HG02763 (cell line): ENCODE results near the gene ZNF750.

Experiments used
- ATAC-seq: cut with Tn5 transposase; IDR thresholded peaks from one replicate; pipeline ENCODE4 v1.9.1; 2021; ENCODE audit warnings: mild to moderate bottlenecking, moderate library complexity; ENCODE audit not compliant: unreplicated experiment

Gene ZNF750

GRCh38 chr17:82814834-82815233 is 25.0 kb downstream of the ZNF750 start:
- ATAC-seq: no peak

DNA sequence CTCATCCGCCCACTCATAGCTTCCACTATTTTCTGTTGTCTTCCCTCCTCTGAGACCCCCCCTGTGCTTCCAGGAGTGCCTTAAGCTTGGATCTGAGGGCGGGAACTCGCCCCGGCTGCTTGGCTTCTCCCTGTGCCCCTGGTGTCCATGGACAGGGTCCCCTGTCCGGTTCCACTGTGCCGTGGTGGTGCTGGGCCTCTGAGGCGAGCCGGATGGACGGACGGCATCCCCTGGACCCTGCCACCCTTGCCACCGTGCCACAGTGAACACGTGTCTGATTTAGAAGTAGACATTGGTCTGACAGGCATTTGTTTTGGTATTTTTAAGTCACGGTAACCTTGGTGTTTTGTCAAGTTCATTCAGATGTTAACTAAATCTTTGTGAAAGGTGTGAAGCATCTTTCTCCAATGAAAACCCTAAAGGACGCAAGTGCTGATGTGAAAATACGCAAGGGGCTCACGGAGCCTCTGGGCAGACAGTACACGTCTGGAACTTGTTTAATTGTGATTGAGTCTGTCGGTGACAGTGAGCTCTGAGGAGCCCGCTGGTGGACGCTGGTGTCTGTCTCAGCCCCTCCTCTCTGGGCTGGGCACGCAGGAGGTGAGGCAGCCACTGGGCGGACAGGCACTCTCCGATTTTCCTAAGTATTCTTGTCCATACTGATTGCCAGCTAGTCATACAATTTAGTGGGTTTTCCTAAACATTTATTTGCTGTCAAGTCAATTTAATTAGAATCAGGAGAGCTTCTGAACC is 26.3 kb downstream of the ZNF750 start:
- no peak for ATAC-seq

GRCh38 chr17:82812601-82813000 is 27.2 kb downstream of the ZNF750 start:
- ATAC-seq: no peak

DNA sequence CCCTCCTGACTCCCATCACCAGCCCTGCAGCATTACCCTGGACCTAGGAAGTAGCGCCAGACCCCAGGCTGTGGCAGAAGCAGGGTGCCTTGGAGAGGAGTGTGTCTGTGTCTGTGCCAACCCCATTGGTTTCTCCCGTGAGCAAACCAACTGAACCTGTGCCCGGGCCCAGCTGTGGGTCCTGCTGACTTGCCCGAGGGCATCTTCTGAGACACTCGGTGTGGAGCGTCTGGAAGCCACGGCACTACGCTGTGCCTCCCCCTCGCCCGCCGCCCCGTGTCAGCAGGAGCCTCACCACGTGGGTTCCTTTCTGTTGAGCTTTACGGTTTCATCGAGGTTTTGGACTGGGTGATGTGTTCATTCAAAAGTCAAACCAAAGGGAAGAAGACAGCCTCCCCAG is 27.8 kb downstream of the ZNF750 start:
- ATAC-seq: no peak

GRCh38 chr17:82810644-82811430 is 29.0 kb downstream of the ZNF750 start:
- ATAC-seq: no peak

DNA sequence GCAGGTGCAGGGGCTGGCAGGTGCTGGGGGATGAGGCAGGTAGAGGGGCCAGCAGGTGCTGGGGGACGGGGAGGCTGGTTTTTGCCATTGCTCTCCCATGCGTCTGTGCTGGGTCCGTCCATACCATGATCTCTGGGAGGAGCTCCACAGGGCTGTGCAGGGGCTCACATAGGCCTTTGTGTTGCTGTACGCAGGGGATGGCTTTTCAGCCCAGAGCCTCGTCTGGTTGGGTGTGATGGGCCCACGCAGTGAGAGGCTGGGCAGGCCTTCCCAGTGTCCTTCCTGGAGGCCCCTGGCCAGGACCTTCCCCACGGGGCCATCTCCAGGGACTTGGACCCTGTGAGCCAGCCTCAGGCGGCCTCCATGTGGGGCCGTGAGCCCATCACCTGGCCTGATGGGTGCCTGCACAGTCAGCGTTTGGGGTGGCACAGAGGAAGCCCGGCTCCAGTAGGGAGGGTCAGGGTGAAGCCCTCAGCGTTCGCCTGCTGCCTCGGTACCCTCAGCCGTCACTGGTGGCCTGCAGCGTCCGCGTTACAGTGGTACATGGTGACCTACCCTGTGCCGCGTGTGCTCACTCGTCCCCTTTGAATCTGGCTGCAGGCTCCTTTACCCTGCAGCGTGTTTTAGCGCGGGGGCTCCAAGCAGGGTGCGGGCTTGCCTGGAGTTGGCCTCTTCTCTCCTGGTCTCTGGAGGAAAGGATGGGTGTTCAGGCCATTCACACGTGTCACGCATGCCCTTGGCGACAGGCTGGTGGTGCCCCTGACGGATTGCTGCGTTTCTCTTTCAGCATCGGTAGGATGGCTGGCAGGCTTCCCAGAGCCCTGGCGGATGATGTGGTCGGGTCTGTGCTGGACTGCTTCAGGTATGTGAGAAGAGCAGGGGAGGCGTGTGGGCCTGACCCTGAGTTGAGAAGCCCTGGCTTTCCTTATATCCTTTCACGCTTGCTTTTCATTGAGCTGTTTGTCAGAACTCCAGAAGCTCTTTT is 30.6 kb downstream of the ZNF750 start:
- ATAC-seq: no peak

DNA sequence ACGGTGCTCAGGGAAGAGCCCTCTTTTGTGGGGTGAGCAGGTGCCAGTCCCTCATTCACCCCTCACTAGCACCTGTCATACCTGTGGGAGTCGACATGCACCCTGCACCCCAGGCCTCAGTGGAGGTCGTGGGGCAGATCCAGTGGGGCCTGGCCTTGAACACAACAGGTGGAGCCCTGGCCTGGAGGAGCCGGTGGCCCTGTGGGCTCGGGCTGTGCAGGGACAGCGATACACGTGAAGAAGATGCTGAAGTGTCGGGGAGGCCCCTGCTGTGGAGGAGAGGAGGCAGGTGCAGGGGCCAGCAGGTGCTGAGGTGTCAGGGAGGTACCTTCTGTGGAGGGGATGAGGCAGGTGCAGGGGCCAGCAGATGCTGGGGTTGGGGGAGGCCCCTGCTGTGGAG is 31.8 kb downstream of the ZNF750 start:
- ATAC-seq: no peak

GRCh38 chr17:82807562-82807961 is 32.3 kb downstream of the ZNF750 start:
- ATAC-seq: no peak

DNA sequence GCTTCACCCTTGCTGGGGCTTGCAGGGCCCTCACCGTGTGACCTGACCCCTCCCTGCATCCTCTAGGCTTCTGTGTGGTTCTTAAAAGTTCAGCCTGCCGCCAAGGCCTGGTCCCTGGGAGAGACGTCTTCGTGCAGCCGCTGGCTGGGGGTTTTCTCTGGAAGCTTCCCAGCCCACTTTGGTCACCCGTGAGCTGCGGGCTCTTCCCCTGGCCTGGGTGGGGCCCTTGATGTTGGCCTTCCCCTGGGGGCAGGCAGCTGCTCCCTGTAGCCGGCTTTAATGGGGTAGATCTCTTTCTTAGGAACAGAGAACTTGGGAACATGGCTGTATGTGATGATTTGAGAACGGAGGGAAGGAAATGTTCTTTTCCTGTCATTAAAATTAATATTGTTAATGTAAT is 32.7 kb downstream of the ZNF750 start:
- no peak for ATAC-seq

DNA sequence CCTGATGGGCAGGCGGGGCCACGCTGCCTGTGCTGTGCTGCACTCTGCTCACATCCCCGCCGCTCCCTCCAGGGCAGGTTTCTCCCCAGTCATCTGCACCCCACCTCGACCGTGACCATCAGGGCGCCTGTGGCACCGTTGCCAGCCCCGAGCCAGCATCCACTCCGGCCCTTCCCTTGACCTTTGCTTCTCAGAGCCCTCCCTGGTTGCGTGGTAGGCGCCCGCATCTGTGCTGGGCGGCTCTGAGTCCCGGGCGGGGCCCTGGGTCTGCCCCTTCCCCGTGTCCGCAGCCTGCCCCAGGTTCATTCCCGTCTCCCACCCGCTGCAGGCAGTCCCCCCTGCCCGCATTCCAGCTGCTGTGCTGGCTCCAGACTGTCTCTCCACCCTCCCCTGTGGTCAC is 33.2 kb downstream of the ZNF750 start:
- no peak for ATAC-seq

DNA sequence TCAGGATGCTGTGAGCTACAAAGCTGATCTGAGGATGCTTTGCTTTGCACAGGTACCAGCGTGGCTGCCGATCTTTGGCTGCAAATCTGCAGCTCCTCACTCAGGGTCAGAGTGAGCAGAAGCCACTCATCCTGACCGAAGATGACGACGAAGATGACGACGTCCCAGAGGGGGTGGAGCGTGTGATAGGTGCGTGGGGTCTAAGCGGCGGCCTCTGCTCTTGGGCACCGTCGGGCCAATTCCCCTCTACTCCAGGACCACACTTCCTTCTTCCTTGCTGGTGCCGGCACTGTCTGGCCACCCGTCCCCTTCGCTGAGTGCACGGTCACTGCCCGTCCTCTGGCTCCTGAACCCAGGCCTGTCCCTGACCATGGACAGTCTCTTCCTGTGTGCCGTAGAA is 34.0 kb downstream of the ZNF750 start:
- no peak for ATAC-seq

DNA sequence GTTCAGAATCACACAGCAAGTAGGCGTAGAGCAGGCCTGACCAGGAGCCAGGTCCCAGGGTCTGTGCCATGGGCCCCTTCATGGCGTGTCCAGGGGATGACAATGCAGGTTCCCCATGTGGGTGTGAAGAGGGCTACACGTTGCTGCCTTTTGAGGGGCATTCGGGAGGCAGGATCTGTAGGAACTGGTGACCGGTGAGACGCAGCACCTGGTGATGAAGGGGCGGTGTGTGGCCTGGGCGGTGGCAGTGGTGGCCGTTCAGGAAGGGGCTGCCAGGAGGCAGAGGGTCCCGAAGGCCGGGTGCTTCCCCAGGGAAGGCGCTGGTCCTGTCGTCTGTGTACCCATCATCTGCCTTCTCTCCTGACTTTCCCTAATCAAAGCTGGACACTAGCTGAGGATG is 34.6 kb downstream of the ZNF750 start:
- no peak for ATAC-seq

GRCh38 chr17:82804442-82805191 is 35.2 kb downstream of the ZNF750 start:
- ATAC-seq: no peak

DNA sequence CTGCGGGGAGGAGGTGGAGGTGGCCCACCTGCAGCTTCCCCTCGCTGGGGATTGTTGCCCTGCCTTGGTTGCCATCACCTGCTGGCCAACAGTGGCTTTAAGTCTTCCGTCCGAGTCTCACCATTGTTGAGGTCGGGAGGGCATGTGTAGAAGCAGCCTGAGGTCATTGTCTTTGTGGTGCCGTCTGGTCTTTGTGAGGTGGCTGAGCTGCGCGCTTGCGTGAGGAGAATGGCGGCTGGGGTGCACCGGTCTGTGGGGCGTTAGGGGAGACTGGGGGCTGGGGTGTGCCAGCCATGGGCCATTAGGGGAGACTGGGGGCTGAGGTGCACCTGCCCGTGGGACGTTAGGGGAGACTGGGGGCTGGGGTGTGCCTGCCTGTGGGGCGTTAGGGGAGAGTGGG is 36.2 kb downstream of the ZNF750 start:
- ATAC-seq: no peak

DNA sequence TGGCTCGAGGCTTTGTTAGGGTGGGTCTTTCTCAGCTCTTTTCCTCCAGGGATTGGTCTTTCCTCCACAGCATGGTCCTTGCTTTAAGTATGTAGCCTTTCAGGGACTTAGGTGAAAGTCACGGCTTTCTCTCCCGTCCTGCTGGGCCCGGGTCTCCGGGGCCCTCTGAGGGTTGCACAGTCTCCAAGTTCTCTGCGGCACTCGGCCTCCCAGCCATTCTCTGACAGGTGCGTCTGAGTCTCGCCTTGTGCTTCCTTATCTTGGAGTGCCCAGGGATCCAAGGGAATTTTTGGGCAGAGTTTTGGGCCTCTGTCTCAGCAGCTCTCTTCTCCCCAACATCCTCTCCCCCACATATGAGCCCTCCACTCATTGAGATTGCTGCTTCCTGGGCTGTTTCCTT is 36.6 kb downstream of the ZNF750 start:
- no peak for ATAC-seq

- ATAC-seq: no peak
These were observed 37.6 kb downstream of the ZNF750 start for GRCh38 chr17:82802075-82802780.

DNA sequence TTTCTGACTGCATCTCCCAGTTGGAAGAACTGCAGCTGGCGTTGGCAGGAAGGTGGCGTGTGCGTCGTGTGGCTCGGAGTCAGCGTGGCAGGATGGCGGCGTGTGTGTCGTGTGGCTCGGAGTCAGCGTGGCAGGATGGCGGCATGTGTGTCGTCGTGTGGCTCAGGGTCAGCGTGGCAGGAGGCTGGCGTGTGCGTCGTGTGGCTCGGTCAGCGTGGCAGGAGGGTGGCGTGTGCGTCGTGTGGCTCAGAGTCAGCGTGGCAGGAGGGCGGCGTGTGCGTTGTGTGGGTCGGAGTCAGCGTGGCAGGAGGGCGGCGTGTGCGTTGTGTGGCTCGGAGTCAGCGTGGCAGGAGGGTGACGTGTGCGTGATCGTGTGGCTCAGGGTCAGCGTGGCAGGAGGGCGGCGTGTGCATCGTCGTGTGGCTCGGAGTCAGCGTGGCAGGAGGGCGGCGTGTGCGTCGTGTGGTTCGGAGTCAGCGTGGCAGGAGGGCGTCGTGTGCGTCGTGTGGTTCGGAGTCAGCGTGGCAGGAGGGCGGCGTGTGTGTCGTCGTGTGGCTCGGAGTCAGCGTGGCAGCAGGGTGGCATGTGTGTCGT is 38.3 kb downstream of the ZNF750 start:
- ATAC-seq: no peak

DNA sequence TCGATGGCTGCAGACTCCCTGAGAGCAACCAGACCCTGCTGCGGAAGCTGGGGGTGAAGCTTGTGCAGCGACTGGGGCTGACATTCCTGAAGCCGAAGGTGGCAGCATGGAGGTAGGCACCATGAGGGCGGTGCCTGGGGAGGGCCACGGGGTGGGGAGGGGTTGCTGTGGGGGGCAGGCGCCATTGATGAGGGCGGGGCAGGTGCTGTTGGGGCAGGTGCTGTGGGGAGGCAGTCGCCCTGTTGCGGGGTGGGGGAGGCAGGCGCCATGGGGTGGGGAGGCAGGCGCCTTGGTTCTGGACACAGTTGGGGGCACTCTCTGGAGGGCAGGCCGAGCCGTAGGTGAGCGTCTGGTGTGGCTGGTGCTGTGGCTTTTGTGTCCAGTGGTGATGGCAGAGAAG is 38.9 kb downstream of the ZNF750 start:
- ATAC-seq: no peak

GRCh38 chr17:82799591-82799990 is 40.2 kb downstream of the ZNF750 start:
- ATAC-seq: no peak

DNA sequence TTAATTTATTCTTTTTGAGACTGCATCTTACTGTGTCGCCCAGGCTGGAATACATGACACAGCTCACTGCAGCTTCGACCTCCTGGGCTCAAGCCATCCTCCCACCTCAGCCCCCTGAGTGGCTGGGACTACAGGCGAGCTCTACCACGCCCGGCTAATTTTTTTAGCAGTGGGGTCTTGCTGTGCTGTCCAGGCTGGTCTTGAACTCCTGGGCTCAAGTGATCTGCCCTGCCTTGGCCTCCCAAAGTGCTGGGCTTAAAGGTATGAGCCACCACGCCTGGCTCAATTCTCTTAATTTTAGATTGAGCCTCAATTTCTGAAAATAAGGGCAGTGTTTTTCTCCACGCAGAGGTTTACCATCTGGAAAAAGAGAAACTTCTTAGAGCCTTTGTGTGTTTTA is 41.1 kb downstream of the ZNF750 start:
- no peak for ATAC-seq
